WERI-Rb-1 (cell line): ENCODE results near the gene ITPRID2.

Experiments used
- DNase-seq: peaks from one replicate; pipeline ENCODE4 v3.0.0-alpha.2; 2020
- H3K27ac ChIP-seq: fragments of 250-450 bp; sonication (Bioruptor Pico); 2 replicates; pipeline ENCODE4 v1.5.1; 2020; ENCODE audit warnings: mild to moderate bottlenecking, moderate library complexity
- H3K27me3 ChIP-seq: fragments of 250-450 bp; sonication (Bioruptor Pico); 2 replicates; pipeline ENCODE4 v1.5.1; 2021; ENCODE audit warnings: mild to moderate bottlenecking, low read depth, moderate library complexity; ENCODE audit not compliant: insufficient read depth, severe bottlenecking
- H3K36me3 ChIP-seq: fragments of 250-450 bp; sonication (Bioruptor Pico); 2 replicates; pipeline ENCODE4 v1.5.1; 2020; ENCODE audit warnings: mild to moderate bottlenecking, moderate library complexity
- H3K4me3 ChIP-seq: 2 replicates; pipeline ENCODE4 v1.5.1; 2011; ENCODE audit warnings: low read depth, mild to moderate bottlenecking, control low read depth, low read length
- H3K9me3 ChIP-seq: fragments of 250-450 bp; sonication (Bioruptor Pico); 2 replicates; pipeline ENCODE4 v1.5.1; 2021; ENCODE audit warnings: mild to moderate bottlenecking, moderate library complexity; ENCODE audit not compliant: severe bottlenecking
- CTCF ChIP-seq: IDR thresholded peaks from 2 replicates; pipeline ENCODE4 v1.5.1; 2011; ENCODE audit warnings: low read depth, mild to moderate bottlenecking, control low read depth, inconsistent platforms, low read length

ITPRID2 gene

GRCh38 chr2:181848261-181848886, 43.2 kb upstream of the ITPRID2 start:
- TF ChIP-seq CTCF: no peak
- no peaks in the 10 kb centered on the region for H3K9me3 ChIP-seq
- no peak overlapping the region for H3K27ac ChIP-seq
- H3K27me3 ChIP-seq: no peaks in the 10 kb centered on the region
- no peaks in the 10 kb centered on the region for H3K36me3 ChIP-seq
- DNase-seq: no peak
- H3K4me3 ChIP-seq: no peak overlapping the region

GRCh38 chr2:181849601-181850000, 41.9 kb upstream of the ITPRID2 start:
- Histone ChIP-seq H3K9me3 (no peaks in the 10 kb centered on the region), H3K36me3 (no peaks in the 10 kb centered on the region), H3K27ac (no peak overlapping the region), H3K4me3 (no peak overlapping the region), H3K27me3 (no peaks in the 10 kb centered on the region)
- TF ChIP-seq CTCF: no peak
- DNase-seq: no peak

GRCh38 chr2:181850936-181851560, 40.5 kb upstream of the ITPRID2 start:
- Histone ChIP-seq H3K36me3 (no peaks in the 10 kb centered on the region), H3K9me3 (no peaks in the 10 kb centered on the region), H3K4me3 (no peak overlapping the region), H3K27me3 (no peaks in the 10 kb centered on the region), H3K27ac (no peak overlapping the region)
- no peak for DNase-seq
- no peak for TF ChIP-seq CTCF

GRCh38 chr2:181851726-181852125, 39.8 kb upstream of the ITPRID2 start:
- Histone ChIP-seq H3K27ac (no peak overlapping the region), H3K36me3 (no peaks in the 10 kb centered on the region), H3K27me3 (no peaks in the 10 kb centered on the region), H3K4me3 (no peak overlapping the region), H3K9me3 (no peaks in the 10 kb centered on the region)
- DNase-seq: no peak
- TF ChIP-seq CTCF: no peak

GRCh38 chr2:181853696-181854095, 37.8 kb upstream of the ITPRID2 start:
- no peak for TF ChIP-seq CTCF
- H3K9me3 ChIP-seq: no peaks in the 10 kb centered on the region
- no peak overlapping the region for H3K27ac ChIP-seq
- H3K27me3 ChIP-seq: no peaks in the 10 kb centered on the region
- no peak for DNase-seq
- H3K36me3 ChIP-seq: no peaks in the 10 kb centered on the region
- no peak overlapping the region for H3K4me3 ChIP-seq

- Histone ChIP-seq H3K27me3 (no peaks in the 10 kb centered on the region), H3K9me3 (no peaks in the 10 kb centered on the region), H3K36me3 (no peaks in the 10 kb centered on the region), H3K27ac (no peak overlapping the region), H3K4me3 (no peak overlapping the region)
- no peak for DNase-seq
- TF ChIP-seq CTCF: no peak
Observed at GRCh38 chr2:181857483-181857882, 34.0 kb upstream of the ITPRID2 start.
